IMR-90 (cell line): ENCODE results near the gene ARHGEF6. TPM values are rescaled to one million over a fixed set of nuclear protein-coding genes. Genes with fewer than 3 reads are reported as not detected.

Source experiments
- ATAC-seq: fragments of 200-7000 bp; cut with Tn5 transposase; 2 replicates; pipeline ENCODE4 v1.9.1; 2020; ENCODE audit warnings: low read depth, mild to moderate bottlenecking, moderate library complexity
- BruUV-seq: library from RNA; stranded (reverse); fragments of 400-500 nt; replicated peaks from 2 replicates; lab custom pipeline; 2021; lab: Mats Ljungman, UMichigan
- CTCF ChIA-PET: fragments of 300-600 bp; formaldehyde crosslinking; extraction: SDS; loops from one replicate; lab custom pipeline; 2021; ENCODE audit warnings: antibody characterized with exemption; lab: Yijun Ruan, JAX
- POLR2A ChIA-PET: fragments of 300-600 bp; sonication (Branson Sonifier 250); formaldehyde crosslinking; loops from one replicate; lab custom pipeline; 2022; ENCODE audit warnings: antibody characterized with exemption; ENCODE audit not compliant: unreplicated experiment; lab: Charles Lee
- DNase-seq: peaks from one replicate; pipeline ENCODE4 v3.0.0; 2013
- H2AFZ ChIP-seq: replicated peaks from 2 replicates; pipeline ENCODE3; 2013; ENCODE audit warnings: low read length, mild to moderate bottlenecking; ENCODE audit not compliant: poor library complexity
- H2AK5ac ChIP-seq: 2 replicates; pipeline ENCODE4 v1.6.1; 2013; ENCODE audit warnings: low read depth, low read length, inconsistent platforms
- H2AK9ac ChIP-seq: replicated peaks from 2 replicates; pipeline ENCODE3; 2013; ENCODE audit warnings: mild to moderate bottlenecking, low read depth, low read length, moderate library complexity; ENCODE audit not compliant: poor library complexity
- H2BK120ac ChIP-seq: 2 replicates; pipeline ENCODE4 v1.6.1; 2013; ENCODE audit warnings: low read depth, low read length, inconsistent platforms
- H2BK15ac ChIP-seq: 3 replicates; pipeline ENCODE4 v1.6.1; 2013; ENCODE audit warnings: low read depth, low read length, inconsistent platforms
- H2BK20ac ChIP-seq: 2 replicates; pipeline ENCODE4 v1.6.1; 2013; ENCODE audit warnings: low read depth, mild to moderate bottlenecking, inconsistent platforms, low read length, moderate library complexity
- H2BK5ac ChIP-seq: 2 replicates; pipeline ENCODE4 v1.6.1; 2013; ENCODE audit warnings: mild to moderate bottlenecking, low read depth, low read length, inconsistent platforms; ENCODE audit not compliant: poor library complexity, severe bottlenecking
- H3K14ac ChIP-seq: replicated peaks from 2 replicates; pipeline ENCODE4 v1.6.1; 2013; ENCODE audit warnings: low read depth, low read length, inconsistent platforms
- H3K18ac ChIP-seq: 2 replicates; pipeline ENCODE4 v1.6.1; 2013; ENCODE audit warnings: low read depth, low read length, control low read depth
- H3K23ac ChIP-seq: 2 replicates; pipeline ENCODE4 v1.6.1; 2013; ENCODE audit warnings: low read depth, low read length, inconsistent platforms
- H3K27ac ChIP-seq: 2 replicates; pipeline ENCODE4 v1.5.1; 2013; ENCODE audit warnings: mild to moderate bottlenecking, control low read depth, low read length; ENCODE audit not compliant: insufficient read depth
- H3K27me3 ChIP-seq: 2 replicates; pipeline ENCODE4 v1.6.1; 2013; ENCODE audit warnings: low read length; ENCODE audit not compliant: control insufficient read depth, insufficient read depth
- H3K36me3 ChIP-seq: 2 replicates; pipeline ENCODE4 v1.6.1; 2013; ENCODE audit warnings: low read length, mixed read lengths; ENCODE audit not compliant: control insufficient read depth, insufficient read depth
- H3K4ac ChIP-seq: 2 replicates; pipeline ENCODE4 v1.6.1; 2013; ENCODE audit warnings: low read depth, low read length, inconsistent platforms
- H3K4me1 ChIP-seq: 2 replicates; pipeline ENCODE4 v1.6.1; 2013; ENCODE audit warnings: low read length, mixed read lengths; ENCODE audit not compliant: control insufficient read depth, insufficient read depth
- H3K4me2 ChIP-seq: 2 replicates; pipeline ENCODE4 v1.6.1; 2013; ENCODE audit warnings: low read depth, mild to moderate bottlenecking, control low read depth, low read length, moderate library complexity
- H3K4me3 ChIP-seq: 2 replicates; pipeline ENCODE4 v1.5.1; 2013; ENCODE audit warnings: low read depth, mild to moderate bottlenecking, control low read depth, low read length, moderate library complexity; ENCODE audit not compliant: insufficient read depth
- H3K56ac ChIP-seq: 2 replicates; pipeline ENCODE4 v1.6.1; 2013; ENCODE audit warnings: low read length, inconsistent platforms; ENCODE audit not compliant: insufficient read depth; ENCODE audit errors: extremely low read depth
- H3K79me1 ChIP-seq, 2 experiments: 2 replicates each; pipeline ENCODE4 v1.6.1; 2013; ENCODE audit warnings: low read length in 2 of 2, inconsistent platforms in 1 of 2, low read depth in 1 of 2
- H3K9ac ChIP-seq: 2 replicates; pipeline ENCODE4 v1.6.1; 2013; ENCODE audit warnings: low read depth, low read length, control low read depth
- H3K9me1 ChIP-seq: 2 replicates; pipeline ENCODE4 v1.6.1; 2013; ENCODE audit warnings: low read length, inconsistent platforms; ENCODE audit not compliant: insufficient read depth
- H3K9me3 ChIP-seq: 2 replicates; pipeline ENCODE4 v1.6.1; 2013; ENCODE audit warnings: low read length; ENCODE audit not compliant: control insufficient read depth, insufficient read depth
- H4K20me1 ChIP-seq: 2 replicates; pipeline ENCODE4 v1.6.1; 2013; ENCODE audit warnings: low read length, inconsistent platforms; ENCODE audit not compliant: insufficient read depth
- H4K5ac ChIP-seq: 2 replicates; pipeline ENCODE4 v1.6.1; 2013; ENCODE audit warnings: mild to moderate bottlenecking, low read depth, low read length, control low read depth
- H4K8ac ChIP-seq, 2 experiments: 2 replicates each; pipeline ENCODE4 v1.6.1; 2013; ENCODE audit warnings: low read depth in 2 of 2, low read length in 2 of 2, control low read depth in 1 of 2, inconsistent platforms in 1 of 2
- H4K91ac ChIP-seq: 2 replicates; pipeline ENCODE4 v1.6.1; 2013; ENCODE audit warnings: low read depth, low read length, inconsistent platforms; ENCODE audit not compliant: insufficient read depth
- CEBPB ChIP-seq: IDR thresholded peaks from 2 replicates; pipeline ENCODE4 v1.6.1; 2012; ENCODE audit warnings: low read depth, low read length, improper control_type of control experiment
- CTCF ChIP-seq: conservative IDR thresholded peaks from 2 replicates; pipeline ENCODE4 v1.5.1; 2012; ENCODE audit warnings: mild to moderate bottlenecking, low read depth, low read length, improper control_type of control experiment
- MAFK ChIP-seq: IDR thresholded peaks from 2 replicates; pipeline ENCODE4 v1.6.1; 2012; ENCODE audit warnings: low read depth, low read length, improper control_type of control experiment
- MXI1 ChIP-seq: IDR thresholded peaks from 2 replicates; pipeline ENCODE4 v1.6.1; 2012; ENCODE audit warnings: low read depth, mild to moderate bottlenecking, low read length, moderate library complexity, borderline replicate concordance
- NFE2L2 ChIP-seq: fragments of 150-350 bp; IDR thresholded peaks from 2 replicates; pipeline ENCODE4 v1.6.1; 2016; ENCODE audit warnings: low read depth, mild to moderate bottlenecking, low read length
- POLR2A ChIP-seq: IDR thresholded peaks from 2 replicates; pipeline ENCODE4 v1.6.1; 2012; ENCODE audit warnings: mild to moderate bottlenecking, low read depth, low read length
- RAD21 ChIP-seq: IDR thresholded peaks from 2 replicates; pipeline ENCODE4 v1.6.1; 2012; ENCODE audit warnings: low read length, improper control_type of control experiment
- RFX5 ChIP-seq: IDR thresholded peaks from 2 replicates; pipeline ENCODE4 v1.8.0; 2012; ENCODE audit warnings: low read depth, mild to moderate bottlenecking, low read length, moderate library complexity
- USF2 ChIP-seq: fragments of 150-350 bp; IDR thresholded peaks from 2 replicates; pipeline ENCODE4 v1.6.1; 2017; ENCODE audit warnings: mild to moderate bottlenecking, antibody characterized with exemption, low read length, low read depth
- WGBS, 2 experiments: methylation state at CpG; one replicate each; pipeline versions ENCODE4 v1.1.5 to v1.1.7; 2013; ENCODE audit warnings: missing lambda C conversion rate in 2 of 2; ENCODE audit not compliant: insufficient read length in 1 of 2; ENCODE audit errors: extremely low coverage in 2 of 2; 5-methylcytosine and 5-hydroxymethylcytosine counted together
- dilution Hi-C: fragments of 300-500 bp; cut with HindIII; formaldehyde crosslinking; loops from one replicate; pipeline ENCODE4 v1.14.3; 2018; ENCODE audit warnings: low sequenced_read_pairs; ENCODE audit not compliant: unreplicated experiment
- in situ Hi-C: fragments of 300-500 bp; cut with MboI; formaldehyde crosslinking; loops from 3 replicates; pipeline ENCODE4 v1.14.3; 2019; ENCODE audit warnings: low sequenced_read_pairs, inconsistent platforms, mixed read lengths
- intact Hi-C: fragments of 100-400 bp; cut with micrococcal nuclease; formaldehyde crosslinking; loops from 2 replicates; pipeline ENCODE4 v1.10.0; 2022
- polyA plus RNA-seq, 3 experiments: library from polyadenylated mRNA; depleted of rRNA; stranded (reverse); fragments of >200 nt; gene quantifications; 2 replicates each; pipeline ENCODE4 v1.2.3, GENCODE V29; 2012; ENCODE audit warnings: low replicate concordance in 1 of 3
- total RNA-seq: library from RNA; depleted of rRNA; stranded (reverse); fragments of >200 nt; gene quantifications from 2 replicates; pipeline ENCODE4 v1.2.3, GENCODE V29; 2012

The ARHGEF6 gene
- total and polyA plus RNA-seq, 2 of the 4 experiments (the other 2 are of a cell fraction), result 2.1 to 2.7 TPM

GRCh38 chrX:136752346-136752745 is 28.4 kb downstream of the ARHGEF6 start:
- TF ChIP-seq RFX5, result no peak
- no peak for TF ChIP-seq CTCF
- TF ChIP-seq MXI1, result no peak
- TF ChIP-seq RAD21, result no peak
- no peak for TF ChIP-seq CEBPB
- no peak for TF ChIP-seq USF2
- no peak for TF ChIP-seq NFE2L2
- TF ChIP-seq POLR2A, result no peak
- TF ChIP-seq MAFK, result no peak
- Histone ChIP-seq H4K5ac (no peak overlapping the region), H2BK15ac (no peak overlapping the region), H3K36me3 (no peaks in the 10 kb centered on the region), H2AK5ac (no peak overlapping the region), H4K91ac (no peak overlapping the region), H2AK9ac (no peak overlapping the region), H3K4me2 (no peak overlapping the region), H3K4ac (no peak overlapping the region), H3K9me1 (no peaks in the 10 kb centered on the region), H2AFZ (no peak overlapping the region), H3K27ac (no peak overlapping the region), H3K23ac (no peak overlapping the region), H3K18ac (no peak overlapping the region), H4K20me1 (no peaks in the 10 kb centered on the region), H3K4me3 (no peak overlapping the region), H3K9me3 (no peaks in the 10 kb centered on the region), H3K56ac (no peak overlapping the region), H3K14ac (no peak overlapping the region), H2BK20ac (no peak overlapping the region), H3K79me1 (no peaks in the 10 kb centered on the region), H3K9ac (no peak overlapping the region), H4K8ac (no peak overlapping the region), H2BK120ac (no peak overlapping the region), H2BK5ac (no peak overlapping the region), H3K4me1 (no peaks in the 10 kb centered on the region), H3K27me3 (peaks cover 1% of the 10 kb centered on the region; the same call in 1 of the 2 replicates)
- CTCF ChIA-PET, result interaction anchor here (1.1 kb wide), 1 partner anchor 9 kb away, joined by 4 read pairs; no protein-coding TSS in a partner anchor
- in situ Hi-C loops (no loop called here), intact Hi-C loops (no loop called here), dilution Hi-C loops (no loop called here)
- BruUV-seq, result no TSS peak
- WGBS, 2 experiments, result 59% methylated on average over 2 of the region's 4 CpGs; no CpG with 5 or more reads in 1 of the 2 experiments
- ATAC-seq (no peak), DNase-seq (no peak)
- POLR2A ChIA-PET, result no interaction called here
